ENCODE measurements around the gene ENAH.

- no peak for TF ChIP-seq CTCF (IDR thresholded peaks at IDR 0.05 in 8 of 11, conservative IDR thresholded peaks at IDR 0.05 in 3 of 11)
- TF ChIP-seq POLR2AphosphoS5 (IDR thresholded peaks at IDR 0.05) = peak; percentile 95 to 98 (median 96)
Observed at GRCh38 chr1:225467193-225468020, 185.5 kb downstream of the ENAH start.
